A673 (cell line): Measurements from ENCODE around the gene MOGAT3. TPM values are rescaled to one million over a fixed set of nuclear protein-coding genes. Genes with fewer than 3 reads are reported as not detected.

Source experiments
- BruUV-seq: library from RNA; stranded (reverse); fragments of 400-500 nt; replicated peaks from 2 replicates; lab custom pipeline; 2021; lab: Mats Ljungman, UMichigan
- CTCF ChIA-PET: fragments of 300-600 bp; sonication (Branson Sonifier 250); formaldehyde crosslinking; loops from one replicate; lab custom pipeline; 2022; ENCODE audit warnings: antibody characterized with exemption; lab: Charles Lee
- POLR2A ChIA-PET: fragments of 300-600 bp; sonication (Branson Sonifier 250); formaldehyde crosslinking; loops from one replicate; lab custom pipeline; 2022; ENCODE audit warnings: antibody characterized with exemption; ENCODE audit not compliant: low non-redundant PET; lab: Charles Lee
- DNase-seq: peaks from one replicate; pipeline ENCODE4 v3.0.0-alpha.2; 2015; ENCODE audit warnings: low spot score
- H3K27ac ChIP-seq: fragments of 200-600 bp; sonication (generic); 2 replicates; pipeline ENCODE4 v1.5.1; 2016; ENCODE audit warnings: mixed run types, low read depth, mild to moderate bottlenecking, mixed read lengths, antibody characterized with exemption, low read length; ENCODE audit not compliant: poor library complexity, severe bottlenecking
- H3K27me3 ChIP-seq: fragments of 200-600 bp; sonication (generic); replicated peaks from 2 replicates; pipeline ENCODE4 v1.6.1; 2017; ENCODE audit warnings: mixed run types, low read depth, mild to moderate bottlenecking, mixed read lengths, antibody characterized with exemption, low read length; ENCODE audit not compliant: insufficient read depth, poor library complexity
- H3K36me3 ChIP-seq: fragments of 200-600 bp; sonication (generic); 2 replicates; pipeline ENCODE4 v1.6.1; 2016; ENCODE audit warnings: mixed run types, mild to moderate bottlenecking, mixed read lengths, antibody characterized with exemption, low read length; ENCODE audit not compliant: insufficient read depth, poor library complexity, severe bottlenecking
- H3K4me1 ChIP-seq: fragments of 200-600 bp; sonication (generic); 2 replicates; pipeline ENCODE4 v1.6.1; 2017; ENCODE audit warnings: mixed run types, mild to moderate bottlenecking, mixed read lengths, antibody characterized with exemption, low read length; ENCODE audit not compliant: insufficient read depth, poor library complexity, severe bottlenecking
- H3K4me3 ChIP-seq: fragments of 200-600 bp; sonication (generic); 2 replicates; pipeline ENCODE4 v1.5.1; 2016; ENCODE audit warnings: low read depth, mixed run types, mild to moderate bottlenecking, mixed read lengths, low read length; ENCODE audit not compliant: poor library complexity, severe bottlenecking
- H3K9me3 ChIP-seq: fragments of 200-600 bp; sonication (generic); 2 replicates; pipeline ENCODE4 v1.6.1; 2016; ENCODE audit warnings: mixed run types, low read depth, mild to moderate bottlenecking, mixed read lengths, antibody characterized with exemption, low read length; ENCODE audit not compliant: poor library complexity, severe bottlenecking
- EZH2 ChIP-seq: fragments of 200-600 bp; sonication (generic); IDR thresholded peaks from 2 replicates; pipeline ENCODE4 v1.6.1; 2017; ENCODE audit warnings: borderline replicate concordance, low read depth, mild to moderate bottlenecking, mixed read lengths, antibody characterized with exemption, low read length; ENCODE audit not compliant: poor library complexity, severe bottlenecking
- intact Hi-C: fragments of 100-400 bp; cut with micrococcal nuclease; formaldehyde crosslinking; loops from one replicate; pipeline ENCODE4 v1.10.0; 2022; ENCODE audit not compliant: unreplicated experiment
- total RNA-seq: library from RNA; stranded (reverse); gene quantifications from 2 replicates; pipeline ENCODE4 v1.2.3, GENCODE V29; 2021
- TF ChIP-seq, protein P1 (sequence below): fragments of 300-800, 200-600 bp; sonication (generic); conservative IDR thresholded peaks from 2 replicates; pipeline ENCODE4 v1.5.1; 2017; ENCODE audit warnings: low read depth, mild to moderate bottlenecking, antibody characterized with exemption, low read length, moderate library complexity, mixed read lengths

MOGAT3 gene
- total RNA-seq, 1 experiment from 2014 or later: not detected

DNA sequence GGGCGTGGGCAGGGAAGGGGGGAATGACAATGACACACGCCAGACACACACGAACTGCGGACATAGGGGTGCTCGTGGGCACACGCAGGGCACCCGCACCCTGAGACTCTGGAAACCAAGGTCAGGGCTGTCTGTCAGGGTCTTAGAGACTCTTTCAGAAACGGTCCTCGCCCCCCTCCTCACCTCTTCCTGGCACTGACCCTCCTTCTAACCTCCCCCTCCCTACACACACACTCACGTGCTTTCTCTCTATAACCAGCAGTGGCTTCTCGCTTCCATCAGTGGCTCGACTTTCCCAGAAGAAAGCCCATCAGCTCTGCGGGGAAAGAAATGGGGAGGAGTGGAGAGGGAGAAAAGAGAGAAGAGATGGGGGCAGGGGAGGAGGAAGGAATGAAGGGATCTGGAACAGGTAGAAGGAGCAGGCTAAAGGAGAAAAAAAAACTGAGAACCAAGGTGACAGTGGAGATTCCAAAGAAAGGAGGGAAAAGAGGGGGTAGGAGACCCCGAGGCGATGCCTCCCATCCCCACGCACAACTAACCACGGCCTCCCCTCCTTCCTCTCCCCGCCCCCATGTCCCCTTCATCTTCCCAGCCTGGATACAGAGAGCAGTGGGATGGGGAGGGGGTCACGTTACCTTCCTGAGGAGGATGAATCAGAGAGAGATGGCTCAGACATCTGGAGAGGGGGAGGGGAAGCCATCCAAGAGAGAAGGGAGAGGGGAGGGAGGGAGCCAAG lies 33.8 kb downstream of the MOGAT3 start:
- intact Hi-C loops: no loop called here
- peaks cover 56% of the 10 kb centered on the region for H3K27me3 ChIP-seq
- H3K27ac ChIP-seq: no peak overlapping the region
- H3K36me3 ChIP-seq: no peaks in the 10 kb centered on the region
- DNase-seq: peak; percentile 40
- ChIA-PET CTCF (interaction anchor here (2.1 kb wide), 1 partner anchor 11 kb away, joined by 5 read pairs; no protein-coding TSS in a partner anchor), POLR2A (no interaction called here)
- H3K9me3 ChIP-seq: no peaks in the 10 kb centered on the region
- TF ChIP-seq, protein P1, sequence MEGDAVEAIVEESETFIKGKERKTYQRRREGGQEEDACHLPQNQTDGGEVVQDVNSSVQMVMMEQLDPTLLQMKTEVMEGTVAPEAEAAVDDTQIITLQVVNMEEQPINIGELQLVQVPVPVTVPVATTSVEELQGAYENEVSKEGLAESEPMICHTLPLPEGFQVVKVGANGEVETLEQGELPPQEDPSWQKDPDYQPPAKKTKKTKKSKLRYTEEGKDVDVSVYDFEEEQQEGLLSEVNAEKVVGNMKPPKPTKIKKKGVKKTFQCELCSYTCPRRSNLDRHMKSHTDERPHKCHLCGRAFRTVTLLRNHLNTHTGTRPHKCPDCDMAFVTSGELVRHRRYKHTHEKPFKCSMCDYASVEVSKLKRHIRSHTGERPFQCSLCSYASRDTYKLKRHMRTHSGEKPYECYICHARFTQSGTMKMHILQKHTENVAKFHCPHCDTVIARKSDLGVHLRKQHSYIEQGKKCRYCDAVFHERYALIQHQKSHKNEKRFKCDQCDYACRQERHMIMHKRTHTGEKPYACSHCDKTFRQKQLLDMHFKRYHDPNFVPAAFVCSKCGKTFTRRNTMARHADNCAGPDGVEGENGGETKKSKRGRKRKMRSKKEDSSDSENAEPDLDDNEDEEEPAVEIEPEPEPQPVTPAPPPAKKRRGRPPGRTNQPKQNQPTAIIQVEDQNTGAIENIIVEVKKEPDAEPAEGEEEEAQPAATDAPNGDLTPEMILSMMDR: no peak
- TF ChIP-seq EZH2: no peak
- H3K4me3 ChIP-seq: no peak overlapping the region
- H3K4me1 ChIP-seq: peaks cover 56% of the 10 kb centered on the region
- BruUV-seq: no TSS peak

DNA sequence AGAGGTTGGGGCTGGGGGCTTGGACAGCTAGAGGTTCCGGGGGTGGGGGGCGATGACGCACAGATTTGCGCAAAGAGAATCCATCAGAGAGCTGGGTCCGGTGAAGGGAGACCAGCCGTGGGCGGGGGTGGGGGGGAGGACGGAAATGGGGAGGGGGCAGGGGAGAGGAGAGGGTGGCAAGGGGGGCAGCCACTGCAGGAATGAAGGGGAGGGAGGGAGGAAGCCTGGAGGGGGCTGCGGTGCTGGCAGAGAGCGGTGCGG lies 34.3 kb downstream of the MOGAT3 start:
- no peak for TF ChIP-seq EZH2
- TF ChIP-seq, protein P1: no peak
- DNase-seq: no peak
- ChIA-PET CTCF (interaction anchor here (0.6 to 2.1 kb wide), 2 partner anchors 10 to 12 kb away, joined by 5 to 10 read pairs; no protein-coding TSS in a partner anchor), POLR2A (interaction anchor here (0.6 kb wide), 1 partner anchor 45 kb away, joined by 7 read pairs; no protein-coding TSS in a partner anchor)
- Histone ChIP-seq H3K27me3 (peaks cover 51% of the 10 kb centered on the region), H3K9me3 (no peaks in the 10 kb centered on the region), H3K36me3 (no peaks in the 10 kb centered on the region), H3K27ac (no peak overlapping the region), H3K4me1 (peaks cover 59% of the 10 kb centered on the region), H3K4me3 (no peak overlapping the region)
- no TSS peak for BruUV-seq
- intact Hi-C loops: no loop called here

DNA sequence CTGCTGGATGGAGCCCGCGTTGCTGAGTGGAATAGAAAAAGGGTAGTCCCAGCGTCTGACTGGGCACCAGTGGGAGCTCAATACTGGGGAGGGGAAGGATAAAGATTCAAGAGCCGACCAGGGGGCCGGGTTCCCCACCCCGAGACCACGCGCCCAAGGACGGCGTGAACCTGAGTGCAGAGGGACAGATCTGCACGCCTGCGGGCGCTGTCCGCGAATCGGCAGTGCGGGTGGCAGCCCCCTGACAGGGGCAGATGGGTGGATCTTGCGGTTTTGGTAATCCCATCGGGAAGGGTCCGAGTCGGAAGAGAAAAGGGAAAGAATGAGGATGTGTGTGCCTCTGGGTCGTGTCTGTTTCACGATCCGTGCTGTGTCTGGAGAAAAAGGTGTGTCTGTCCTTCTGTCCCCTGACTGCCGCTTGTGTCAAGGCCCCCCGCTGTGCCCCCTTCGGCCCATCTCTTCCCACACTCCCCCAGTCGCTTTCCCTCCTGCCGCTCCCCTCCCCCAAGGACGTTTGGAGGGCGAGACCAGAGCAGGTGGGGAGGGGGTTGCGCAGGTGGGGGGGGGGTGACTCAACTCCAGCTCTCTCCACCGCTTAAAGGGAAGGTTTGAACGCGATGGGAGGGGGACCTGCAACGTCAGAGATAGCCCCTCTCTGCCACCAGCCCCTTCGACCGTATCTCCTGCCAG lies 34.7 kb downstream of the MOGAT3 start:
- H3K4me1 ChIP-seq: peaks cover 59% of the 10 kb centered on the region
- TF ChIP-seq, protein P1: no peak
- no peak for TF ChIP-seq EZH2
- DNase-seq: no peak
- H3K27ac ChIP-seq: no peak overlapping the region
- no TSS peak for BruUV-seq
- peak overlapping the region; percentile 39 for H3K4me3 ChIP-seq
- H3K9me3 ChIP-seq: no peaks in the 10 kb centered on the region
- ChIA-PET POLR2A (interaction anchor here (0.6 kb wide), 1 partner anchor 46 kb away, joined by 7 read pairs; no protein-coding TSS in a partner anchor), CTCF (interaction anchor here (0.6 to 2.1 kb wide), 4 partner anchors 10 to 26 kb away, joined by 3 to 10 read pairs (median 5); no protein-coding TSS in a partner anchor)
- peaks cover 46% of the 10 kb centered on the region for H3K27me3 ChIP-seq
- intact Hi-C loops: no loop called here
- H3K36me3 ChIP-seq: no peaks in the 10 kb centered on the region
